ENCODE data around the gene EPHB1.

GRCh38 chr3:134896141-134896540 lies 101.1 kb downstream of the EPHB1 start:
- TF ChIP-seq CTCF (IDR thresholded peaks at IDR 0.05; ENCODE audit: low read length) (no peak), EZH2 (IDR thresholded peaks at IDR 0.05; ENCODE audit: borderline replicate concordance, low read length) (no peak)
